HG03039 (cell line): ENCODE measurements around the gene ELMO1.

Experiments used
- ATAC-seq: cut with Tn5 transposase; IDR thresholded peaks from one replicate; pipeline ENCODE4 v1.9.1; 2021; ENCODE audit warnings: mild to moderate bottlenecking, moderate library complexity; ENCODE audit not compliant: unreplicated experiment

The ELMO1 gene

DNA sequence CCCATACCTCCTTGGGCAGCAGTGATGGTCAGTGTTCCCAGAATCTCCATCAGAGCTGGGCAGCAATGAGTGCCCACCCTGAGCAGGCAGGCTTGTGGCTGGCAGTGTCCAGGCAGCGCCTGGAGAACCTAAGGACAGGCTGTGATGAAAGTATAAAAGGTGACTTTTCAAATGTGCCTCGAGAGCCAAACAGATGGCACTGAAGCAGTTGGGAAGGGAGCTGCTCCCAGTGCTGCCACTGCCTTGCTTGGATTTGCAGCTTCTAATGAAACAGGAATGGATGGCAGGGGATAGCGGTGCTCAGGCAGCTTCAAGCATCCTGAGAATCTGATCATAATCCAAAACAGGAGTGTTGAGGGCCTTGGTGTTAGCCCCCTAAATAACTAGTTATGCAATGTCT lies 544.6 kb downstream of the ELMO1 start:
- ATAC-seq, result no peak

DNA sequence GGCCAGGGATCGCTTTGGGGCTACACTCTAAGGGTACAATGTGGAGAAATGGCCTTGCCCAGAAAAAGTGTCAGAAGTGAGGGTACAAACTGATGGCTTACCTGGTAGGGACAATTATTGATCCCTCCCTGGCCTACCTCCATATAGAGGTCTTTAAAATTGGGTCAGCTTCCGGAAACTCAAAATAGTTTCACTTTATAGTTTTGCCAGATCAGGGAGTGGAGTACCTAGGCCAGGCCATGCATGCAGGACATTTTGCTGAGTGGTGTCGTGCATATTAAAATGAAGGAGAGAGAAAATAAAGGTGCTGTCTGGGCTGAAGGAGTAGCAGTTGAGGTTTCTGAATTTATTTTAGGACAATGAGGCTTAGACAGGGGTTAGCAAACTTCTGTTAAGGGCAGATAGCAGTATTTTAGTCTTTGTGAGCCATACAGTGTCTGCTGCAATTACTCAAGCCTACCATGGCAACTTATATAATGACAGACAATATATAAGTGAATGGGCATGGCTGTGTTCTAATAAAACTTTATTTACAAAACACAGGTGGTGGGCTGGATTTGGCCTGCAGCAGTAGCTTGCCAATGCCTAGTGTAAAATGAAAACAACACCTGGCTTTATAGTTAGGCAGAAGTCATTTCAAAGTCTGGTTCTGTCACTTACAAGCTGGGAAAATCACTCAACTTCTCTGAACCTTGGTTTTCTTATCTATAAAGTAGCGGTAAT lies 547.5 kb downstream of the ELMO1 start:
- no peak for ATAC-seq

GRCh38 chr7:36898186-36898585 lies 550.5 kb downstream of the ELMO1 start:
- no peak for ATAC-seq

DNA sequence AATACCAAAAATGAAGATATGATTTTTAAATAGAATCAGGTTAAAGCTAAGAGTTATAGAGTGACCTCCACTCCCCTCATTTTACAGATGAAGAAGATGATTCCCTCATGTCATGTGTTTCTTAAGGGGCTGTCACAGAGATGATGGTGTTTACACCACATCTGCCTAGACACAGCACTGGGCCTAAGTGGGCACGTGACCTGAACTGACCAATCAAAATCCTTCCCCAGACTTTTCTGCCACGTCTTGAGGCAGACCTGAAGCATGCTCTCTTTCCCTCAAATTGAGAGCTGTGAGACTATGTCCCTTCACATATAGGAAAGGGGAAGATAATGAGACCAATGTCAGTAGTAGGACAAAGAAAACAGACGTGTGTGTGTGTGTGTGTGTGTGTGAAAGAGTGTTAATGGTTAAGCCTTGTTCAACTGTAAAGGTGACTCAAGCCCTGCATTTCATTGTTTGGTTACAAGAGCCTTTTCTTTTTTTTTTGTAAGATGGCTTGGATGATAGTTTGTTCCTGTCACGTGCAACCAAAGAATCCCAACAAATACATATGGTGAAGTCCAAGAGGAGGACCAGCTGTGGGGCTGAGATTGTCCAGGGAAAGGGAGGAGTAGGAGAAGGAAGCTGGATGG lies 551.6 kb downstream of the ELMO1 start:
- no peak for ATAC-seq

DNA sequence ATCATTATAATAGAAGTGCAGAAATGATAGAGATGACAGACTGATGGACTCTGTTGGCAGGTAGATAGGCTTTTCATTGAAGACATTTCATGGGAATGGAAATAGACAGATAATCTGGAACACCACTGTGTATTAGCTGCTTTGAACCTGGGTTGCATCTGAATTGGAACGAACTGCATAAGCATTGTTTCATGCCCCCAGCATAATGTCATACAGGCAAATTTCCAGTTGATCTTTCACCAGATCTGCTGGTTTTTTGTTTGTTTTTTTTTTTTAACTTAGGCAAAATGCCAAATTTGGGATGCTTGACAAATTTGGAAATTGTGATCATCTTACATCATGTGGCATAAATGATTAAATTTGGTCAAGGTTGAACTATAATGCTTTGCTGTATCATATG lies 552.2 kb downstream of the ELMO1 start:
- no peak for ATAC-seq

- no peak for ATAC-seq
Observed at GRCh38 chr7:36895192-36895591, 553.5 kb downstream of the ELMO1 start.

- ATAC-seq, result no peak
Observed at GRCh38 chr7:36894190-36894589, 554.5 kb downstream of the ELMO1 start.

GRCh38 chr7:36889182-36889581 lies 559.5 kb downstream of the ELMO1 start:
- no peak for ATAC-seq

DNA sequence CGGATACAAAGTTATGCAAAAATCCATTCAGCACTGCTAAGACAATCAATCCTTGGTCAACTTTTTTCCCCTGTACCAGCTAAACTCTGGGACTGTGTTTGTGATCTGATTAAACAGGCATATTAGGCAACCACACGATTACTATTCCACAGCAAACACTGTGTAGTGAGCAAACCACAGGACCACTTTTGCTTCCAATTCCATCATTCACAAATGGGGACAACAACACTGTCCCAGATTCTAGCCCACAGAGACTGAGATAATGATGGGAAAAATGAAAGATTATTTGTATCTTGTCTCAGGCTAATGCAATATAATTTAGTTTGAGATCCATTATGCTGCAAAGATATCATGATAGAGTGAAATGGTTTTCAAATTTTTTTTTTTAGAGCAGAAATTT lies 560.7 kb downstream of the ELMO1 start:
- no peak for ATAC-seq

GRCh38 chr7:36887233-36887632 lies 561.4 kb downstream of the ELMO1 start:
- no peak for ATAC-seq

DNA sequence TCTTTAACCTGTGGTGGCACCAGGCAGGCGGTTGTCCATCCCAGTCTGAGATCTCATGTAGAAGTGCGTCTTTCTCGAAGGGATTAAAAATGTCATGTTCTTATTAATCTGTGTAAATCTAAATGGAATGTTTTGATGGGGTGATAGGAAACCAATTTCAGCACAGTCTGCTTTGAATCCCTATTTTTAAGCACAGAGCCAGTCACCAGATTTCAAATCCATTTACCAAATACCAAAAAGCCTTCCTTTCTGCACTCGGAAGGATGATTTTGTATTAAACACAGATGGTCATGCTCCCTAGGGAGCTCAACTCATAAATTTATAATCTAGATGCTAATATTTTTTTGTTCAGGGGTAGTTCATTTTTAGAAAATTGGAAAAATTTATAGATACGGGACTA lies 563.8 kb downstream of the ELMO1 start:
- ATAC-seq, result no peak

- no peak for ATAC-seq
Observed at GRCh38 chr7:36884351-36884750, 564.3 kb downstream of the ELMO1 start.

DNA sequence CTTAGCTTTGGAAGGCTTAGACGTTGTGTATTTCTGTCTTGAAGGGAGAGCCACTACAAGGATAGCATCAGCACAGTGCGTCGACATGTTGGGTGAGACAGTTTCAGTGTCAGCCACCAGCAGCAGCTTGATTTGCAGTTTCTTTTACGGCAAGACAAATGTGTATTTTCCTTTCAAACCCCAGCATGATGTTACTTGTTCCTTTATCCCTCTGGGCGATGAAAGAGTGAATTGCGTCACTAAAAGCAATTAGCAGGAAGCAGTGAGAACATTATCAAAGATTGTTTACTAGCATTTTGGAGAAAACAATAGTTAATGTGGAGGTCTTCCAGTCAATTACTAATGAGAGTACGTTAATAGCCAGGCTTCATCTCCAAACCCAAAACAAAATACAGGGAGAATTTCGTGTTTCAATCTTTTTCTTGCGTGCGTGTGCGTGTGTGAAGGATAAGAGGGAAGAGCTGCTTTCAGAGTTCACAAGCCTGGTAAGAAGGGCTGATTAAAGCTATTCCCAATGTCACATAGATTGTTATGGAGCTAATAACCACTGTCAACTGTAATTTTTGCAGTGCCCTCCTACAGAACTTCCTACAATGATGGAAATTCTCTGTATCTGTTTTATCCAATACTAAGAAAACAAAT lies 567.3 kb downstream of the ELMO1 start:
- no peak for ATAC-seq

DNA sequence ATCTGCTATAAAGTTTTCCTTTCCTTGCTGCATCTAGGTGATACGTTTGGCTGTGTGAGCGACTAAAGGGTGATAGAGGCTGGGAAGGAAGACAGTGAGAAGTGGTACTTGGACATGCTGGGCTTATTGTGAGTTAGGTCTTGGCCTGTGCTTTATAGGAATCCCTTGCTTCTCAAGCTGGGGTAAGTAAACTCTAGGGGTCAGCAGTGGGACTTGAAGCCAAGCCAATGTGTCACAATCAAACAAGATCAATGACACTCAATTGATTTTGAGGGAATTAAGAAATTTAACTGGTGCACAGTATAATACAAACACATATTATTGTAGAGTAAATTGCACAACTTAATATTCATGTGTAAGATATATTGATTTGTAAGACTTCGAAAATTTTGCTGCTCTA lies 568.6 kb downstream of the ELMO1 start:
- ATAC-seq, result no peak

DNA sequence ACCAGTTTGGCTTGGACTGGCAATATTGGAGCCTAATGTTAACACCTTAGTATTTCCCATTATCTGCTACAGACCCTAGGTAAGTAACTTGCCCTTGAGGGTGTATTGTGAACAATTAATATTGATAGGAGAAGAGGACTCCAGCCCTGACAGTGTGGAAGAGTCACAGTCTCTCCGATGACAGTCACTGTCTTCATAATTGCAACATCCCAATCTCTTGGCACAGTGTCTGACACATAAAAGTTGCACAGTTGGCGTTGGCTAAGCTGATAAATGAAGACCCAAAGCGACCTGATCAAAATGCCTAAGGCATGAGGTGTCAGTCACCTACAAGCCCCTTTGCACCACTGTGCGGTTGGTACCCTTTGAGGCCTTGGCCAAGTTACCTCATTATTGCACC lies 569.6 kb downstream of the ELMO1 start:
- no peak for ATAC-seq

DNA sequence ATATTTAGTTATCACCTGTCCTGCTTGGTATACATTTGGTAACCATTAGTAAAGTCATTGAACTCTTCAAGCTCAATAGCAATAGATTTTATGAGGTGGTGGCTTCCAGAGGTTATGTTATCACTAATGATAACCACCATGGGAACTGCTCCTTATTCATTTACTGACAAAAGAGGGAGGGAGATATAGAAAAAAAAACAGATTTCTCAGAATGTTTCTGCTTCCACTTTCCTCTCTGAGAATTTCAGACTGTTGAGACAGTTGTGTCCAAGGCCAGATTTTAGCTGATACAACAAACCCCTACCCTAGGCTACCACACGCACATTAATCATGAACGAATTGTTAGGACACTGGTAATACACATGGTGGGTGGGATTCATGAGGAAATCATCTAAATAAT lies 570.4 kb downstream of the ELMO1 start:
- ATAC-seq, result no peak

DNA sequence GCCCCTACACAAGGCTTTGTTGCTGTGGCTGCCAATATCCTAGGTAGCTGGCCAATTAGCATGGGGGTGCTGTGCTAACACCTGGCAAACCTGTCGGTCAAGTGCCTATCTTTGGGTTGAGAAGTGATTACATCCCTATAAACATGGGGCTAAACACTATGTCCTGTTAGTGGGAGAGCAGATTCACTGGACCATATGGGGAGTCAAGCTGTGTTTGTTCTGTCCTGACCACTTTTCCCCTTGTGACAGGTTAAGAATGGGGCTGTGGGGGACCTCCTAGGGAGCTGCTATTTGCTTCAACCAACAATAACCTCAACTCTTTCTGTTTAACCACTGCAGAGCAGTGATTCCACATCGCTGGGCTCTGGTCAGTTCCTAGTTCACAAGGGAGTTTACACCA lies 572.9 kb downstream of the ELMO1 start:
- no peak for ATAC-seq

- ATAC-seq, result no peak
Observed at GRCh38 chr7:36874041-36874440, 574.6 kb downstream of the ELMO1 start.

- no peak for ATAC-seq
Observed at GRCh38 chr7:36871863-36872262, 576.8 kb downstream of the ELMO1 start.

GRCh38 chr7:36871355-36871738 lies 577.3 kb downstream of the ELMO1 start:
- ATAC-seq, result no peak

DNA sequence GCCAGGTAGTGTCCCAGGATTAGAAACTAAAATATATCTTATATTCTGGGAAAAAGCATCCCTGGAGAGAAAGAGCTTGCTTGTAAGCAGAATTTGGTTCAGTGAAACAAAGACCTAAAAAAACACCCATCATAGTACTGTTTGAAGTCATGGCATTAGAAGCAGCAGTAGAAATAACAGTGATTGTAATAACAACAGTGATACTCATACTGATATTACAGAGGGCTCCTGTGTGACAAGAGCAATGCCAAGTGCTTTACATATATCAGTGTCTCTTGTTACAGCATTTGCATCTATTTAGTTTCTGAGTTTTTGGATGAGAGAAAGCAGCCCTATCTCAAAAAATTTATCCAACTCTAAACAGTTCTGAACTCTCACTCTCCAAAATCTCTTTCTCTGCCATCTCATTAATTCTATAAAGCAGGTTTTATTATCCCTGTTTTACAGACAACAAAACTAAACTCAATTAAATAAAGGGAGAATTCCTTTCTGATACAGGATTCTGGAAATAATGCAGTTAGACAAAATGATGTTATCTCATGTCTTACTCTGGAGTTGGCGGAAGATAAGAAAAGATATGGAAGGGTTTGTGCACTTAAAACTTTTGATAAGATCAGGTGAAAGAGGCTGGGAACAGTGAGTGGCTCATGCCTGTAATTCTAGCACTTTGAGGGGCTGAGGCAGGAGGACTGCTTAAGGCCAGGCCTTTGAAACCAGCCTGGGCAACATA lies 577.9 kb downstream of the ELMO1 start:
- ATAC-seq, result no peak
